GM12891 (cell line): ENCODE data around the gene FAM114A2.
A peak's percentile ranks its signal among the peaks of the same experiment; 100 is the strongest.

Experiments
- DNase-seq: peaks from one replicate; pipeline ENCODE4 v3.0.0; 2011; ENCODE audit warnings: low spot score; ENCODE audit not compliant: insufficient read length
- FAIRE-seq: peaks from 2 replicates; lab custom pipeline; 2011; peaks lifted over from hg19 to GRCh38; lab: Jason Lieb, UNC
- PAX5 ChIP-seq: IDR thresholded peaks from 2 replicates; pipeline ENCODE4 v1.6.1; 2011; ENCODE audit warnings: low read length, moderate library complexity, mild to moderate bottlenecking; ENCODE audit not compliant: insufficient read depth, severe bottlenecking
- POLR2A ChIP-seq: IDR thresholded peaks from 2 replicates; pipeline ENCODE4 v1.6.1; 2011; ENCODE audit warnings: low read depth, low read length, control low read depth
- POLR2AphosphoS5 ChIP-seq: IDR thresholded peaks from 2 replicates; pipeline ENCODE4 v1.6.1; 2011; ENCODE audit warnings: low read depth, low read length, control low read depth
- POU2F2 ChIP-seq: IDR thresholded peaks from 2 replicates; pipeline ENCODE4 v1.6.1; 2011; ENCODE audit warnings: low read depth, mild to moderate bottlenecking, control low read depth, low read length, moderate library complexity
- SPI1 ChIP-seq: IDR thresholded peaks from 2 replicates; pipeline ENCODE4 v1.6.1; 2011; ENCODE audit warnings: low read depth, low read length, control low read depth
- TAF1 ChIP-seq: IDR thresholded peaks from 2 replicates; pipeline ENCODE4 v1.6.1; 2011; ENCODE audit warnings: low read depth, low read length, control low read depth

FAM114A2 gene

GRCh38 chr5:154053468-154053867, 14.8 kb upstream of the FAM114A2 start:
- TF ChIP-seq POU2F2 (no peak), TAF1 (no peak), SPI1 (no peak), POLR2A (no peak), POLR2AphosphoS5 (no peak), PAX5 (no peak)
- DNase-seq = no peak
- no peak for FAIRE-seq

GRCh38 chr5:154049636-154050035, 10.9 kb upstream of the FAM114A2 start:
- DNase-seq (no peak), FAIRE-seq (no peak)
- TF ChIP-seq TAF1 (no peak), POLR2AphosphoS5 (no peak), POLR2A (no peak), POU2F2 (no peak), PAX5 (no peak), SPI1 (no peak)

GRCh38 chr5:154047324-154047723, 8.6 kb upstream of the FAM114A2 start:
- TF ChIP-seq POLR2A (no peak), TAF1 (no peak), POU2F2 (no peak), PAX5 (no peak), SPI1 (no peak), POLR2AphosphoS5 (no peak)
- DNase-seq (no peak), FAIRE-seq (no peak)

- no peak for DNase-seq
- FAIRE-seq = peak; percentile 52
- TF ChIP-seq TAF1 (no peak), POLR2AphosphoS5 (no peak)
Measured at GRCh38 chr5:154046486-154046885, 7.8 kb upstream of the FAM114A2 start.

- no peak for DNase-seq
- TF ChIP-seq SPI1 (no peak), PAX5 (no peak), TAF1 (no peak), POU2F2 (no peak), POLR2A (no peak), POLR2AphosphoS5 (no peak)
- no peak for FAIRE-seq
Measured at GRCh38 chr5:154044581-154044980, 5.9 kb upstream of the FAM114A2 start.

GRCh38 chr5:154044099-154044498, 5.4 kb upstream of the FAM114A2 start:
- DNase-seq (no peak), FAIRE-seq (peak; percentile 52)
- no peak for TF ChIP-seq POLR2A
- no peak for TF ChIP-seq POLR2AphosphoS5
- TF ChIP-seq PAX5 = no peak
- TF ChIP-seq TAF1 = no peak
- TF ChIP-seq SPI1 = no peak
- no peak for TF ChIP-seq POU2F2

GRCh38 chr5:154042766-154043165, 4.1 kb upstream of the FAM114A2 start:
- DNase-seq = no peak
- no peak for FAIRE-seq
- no peak for TF ChIP-seq POU2F2
- no peak for TF ChIP-seq PAX5
- no peak for TF ChIP-seq POLR2A
- no peak for TF ChIP-seq SPI1
- no peak for TF ChIP-seq POLR2AphosphoS5
- TF ChIP-seq TAF1 = no peak

GRCh38 chr5:154039458-154039829, 734 bp upstream of the FAM114A2 start:
- TF ChIP-seq SPI1 = no peak
- no peak for FAIRE-seq
- no peak for DNase-seq

GRCh38 chr5:154038261-154038706, 426 bp downstream of the FAM114A2 start:
- TF ChIP-seq POU2F2 (peak; percentile 37; the same call in 1 of the 2 replicates), SPI1 (peak; percentile 60), POLR2AphosphoS5 (no peak)
- FAIRE-seq (no peak), DNase-seq (peak; percentile 32)

DNA sequence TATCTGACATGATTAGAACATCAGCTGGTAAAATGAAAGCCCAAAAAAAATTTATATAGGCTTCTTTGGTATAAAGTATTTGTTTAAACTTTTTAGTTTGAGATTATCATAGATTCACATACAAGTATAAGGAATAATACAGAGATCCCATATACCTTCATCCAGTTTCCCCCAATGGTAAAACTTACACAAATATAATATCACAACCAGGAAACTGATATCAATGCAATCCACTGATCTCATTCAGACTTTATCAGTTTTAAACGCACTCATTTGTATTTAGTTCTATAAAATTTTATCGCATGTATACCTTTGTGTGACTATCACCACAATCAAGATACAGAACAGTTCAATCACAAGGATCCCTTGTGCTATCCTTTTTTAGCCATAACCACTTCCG, 3.8 kb downstream of the FAM114A2 start:
- FAIRE-seq (no peak), DNase-seq (no peak)
- TF ChIP-seq PAX5 (no peak), TAF1 (no peak), POLR2A (no peak), POU2F2 (no peak), SPI1 (no peak), POLR2AphosphoS5 (no peak)

DNA sequence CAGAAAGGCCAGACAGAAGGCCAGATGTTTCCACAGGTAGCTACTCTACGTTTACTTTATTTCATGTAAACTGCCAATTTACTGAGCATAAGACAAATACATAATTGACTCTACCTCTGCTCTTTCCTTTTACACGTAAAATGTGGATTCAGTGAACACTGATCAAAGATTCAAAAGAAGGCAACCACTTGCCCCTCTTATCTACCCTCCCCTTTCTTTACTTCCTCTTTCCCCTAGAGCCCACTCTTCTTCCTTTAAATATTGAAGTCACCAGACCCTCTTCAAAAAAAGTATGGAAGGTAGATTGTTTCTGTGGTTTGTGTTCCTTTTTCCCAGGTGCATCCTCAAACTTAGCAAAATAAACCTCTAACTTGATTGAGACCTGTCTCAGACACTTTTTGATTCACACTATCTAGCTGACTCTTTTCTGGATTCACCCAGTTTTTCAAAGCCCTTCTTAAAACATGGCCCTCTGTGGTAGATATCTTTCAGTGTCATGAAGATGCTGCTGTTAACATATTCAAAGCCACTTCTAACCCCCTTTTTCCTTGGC, 6.7 kb downstream of the FAM114A2 start:
- TF ChIP-seq TAF1 (no peak), PAX5 (no peak), POU2F2 (no peak), SPI1 (no peak), POLR2AphosphoS5 (no peak), POLR2A (no peak)
- FAIRE-seq (no peak), DNase-seq (no peak)

DNA sequence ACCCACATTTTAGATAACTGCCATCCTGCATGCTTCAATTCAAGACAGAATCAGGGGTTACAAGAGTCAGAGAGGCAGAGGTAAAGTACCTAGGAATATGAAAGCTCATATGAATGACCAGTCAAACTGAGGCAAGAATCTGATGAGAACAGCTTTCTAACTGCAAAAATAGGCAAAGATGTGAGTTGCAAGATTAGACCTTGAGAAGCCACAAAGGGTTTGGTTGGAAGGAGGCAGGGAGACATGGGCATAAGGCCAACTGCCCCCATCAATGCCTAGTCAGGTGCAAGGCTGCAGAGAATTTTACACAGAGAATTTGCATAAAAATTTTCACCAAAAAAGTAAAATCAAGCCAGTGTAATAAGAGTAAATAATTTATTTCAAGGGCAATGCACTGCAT, 12.8 kb downstream of the FAM114A2 start:
- TF ChIP-seq PAX5 = no peak
- no peak for TF ChIP-seq POU2F2
- TF ChIP-seq SPI1 = no peak
- no peak for TF ChIP-seq TAF1
- TF ChIP-seq POLR2AphosphoS5 = no peak
- no peak for FAIRE-seq

More for the DNA sequence above, 12.8 kb downstream of the FAM114A2 start:
- DNase-seq = no peak
